HG03439 (cell line): Measurements from ENCODE around the gene CBLB.

ENCODE experiments used
- ATAC-seq: cut with Tn5 transposase; IDR thresholded peaks from one replicate; pipeline ENCODE4 v1.9.1; 2021; ENCODE audit warnings: mild to moderate bottlenecking, moderate library complexity; ENCODE audit not compliant: unreplicated experiment

Gene CBLB

DNA sequence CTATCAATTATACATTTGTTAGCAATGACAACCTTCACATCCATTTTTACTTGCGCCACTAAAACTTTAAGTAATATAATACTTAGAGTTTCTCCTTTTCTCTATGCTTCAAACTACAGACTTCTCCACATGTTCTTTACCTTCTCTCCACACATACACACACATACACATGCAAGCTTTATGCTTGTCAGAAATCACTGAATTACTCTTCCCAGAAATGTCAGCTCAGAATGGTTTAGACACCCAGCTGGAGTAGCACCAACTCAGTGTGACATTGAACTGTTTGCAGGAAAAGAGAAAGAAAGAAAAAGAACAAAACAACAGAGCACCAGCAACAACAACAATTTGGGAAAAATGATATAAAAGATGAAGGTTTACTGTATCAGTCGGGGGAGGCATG lies 20.9 kb downstream of the CBLB start:
- no peak for ATAC-seq

- no peak for ATAC-seq
These were observed 21.4 kb downstream of the CBLB start for GRCh38 chr3:105847452-105847851.

DNA sequence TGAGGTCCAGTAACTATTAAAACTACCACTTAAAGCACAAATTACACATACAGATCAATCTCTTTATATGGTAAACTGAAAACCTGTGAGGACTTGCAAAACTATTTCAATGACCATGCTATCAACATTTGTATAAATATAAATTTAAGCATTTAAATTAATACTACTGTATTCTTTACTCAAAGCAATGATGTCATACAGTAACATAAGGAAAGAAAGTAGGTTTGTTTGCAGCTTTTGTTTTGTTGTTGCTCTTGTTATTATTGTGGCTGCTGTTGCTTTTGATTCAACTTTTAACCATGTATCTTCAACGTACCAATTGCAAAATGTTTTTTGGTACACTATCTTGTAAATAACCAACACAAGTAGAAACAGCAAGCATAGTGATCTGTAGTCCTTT lies 22.0 kb downstream of the CBLB start:
- ATAC-seq, result no peak

- no peak for ATAC-seq
These were observed 23.3 kb downstream of the CBLB start for GRCh38 chr3:105845488-105845887.

GRCh38 chr3:105844704-105845103 lies 24.1 kb downstream of the CBLB start:
- no peak for ATAC-seq

- no peak for ATAC-seq
These were observed 24.8 kb downstream of the CBLB start for GRCh38 chr3:105843994-105844393.

DNA sequence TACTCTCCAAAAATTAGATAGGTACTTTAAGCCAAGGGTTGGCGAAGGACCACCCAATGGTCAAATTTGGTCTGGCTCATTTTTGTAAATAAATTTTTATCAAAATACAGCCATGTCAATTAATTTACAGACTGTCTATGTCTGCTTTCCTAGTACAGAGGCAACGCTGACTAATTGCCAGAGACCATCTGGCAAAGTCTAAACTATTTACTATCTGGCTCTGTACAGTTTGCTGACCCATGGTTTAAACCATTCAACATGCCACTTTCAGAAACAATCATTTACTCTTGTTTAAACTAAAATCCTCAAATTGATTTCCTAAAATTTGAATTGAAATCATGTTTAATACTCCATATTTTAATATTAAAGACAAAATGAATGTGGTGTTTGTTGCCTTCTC lies 25.9 kb downstream of the CBLB start:
- ATAC-seq, result no peak

GRCh38 chr3:105842449-105842848 lies 26.4 kb downstream of the CBLB start:
- no peak for ATAC-seq

DNA sequence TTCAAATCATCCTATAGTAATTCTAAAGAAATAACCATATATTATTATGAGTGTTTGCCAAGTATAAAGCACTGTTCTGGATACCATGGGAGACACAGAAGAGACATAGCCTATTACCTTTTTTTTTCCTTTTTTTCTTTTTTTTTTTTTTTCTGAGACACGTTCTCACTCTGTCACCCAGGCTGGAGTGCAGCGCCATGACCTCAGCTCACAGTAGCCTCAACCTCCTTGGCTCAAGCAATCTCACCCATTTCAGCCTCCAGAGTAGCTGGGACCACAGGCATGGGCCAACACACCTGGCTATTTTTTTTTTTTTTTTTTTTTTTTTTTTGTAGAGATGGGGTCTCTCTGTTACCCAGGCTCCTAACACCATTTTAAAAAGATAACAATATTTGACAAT lies 30.9 kb downstream of the CBLB start:
- ATAC-seq, result no peak

- peak; percentile 91 for ATAC-seq
These were observed 31.6 kb downstream of the CBLB start for GRCh38 chr3:105837143-105837740.

GRCh38 chr3:105836533-105836932 lies 32.3 kb downstream of the CBLB start:
- ATAC-seq, result peak; percentile 52

DNA sequence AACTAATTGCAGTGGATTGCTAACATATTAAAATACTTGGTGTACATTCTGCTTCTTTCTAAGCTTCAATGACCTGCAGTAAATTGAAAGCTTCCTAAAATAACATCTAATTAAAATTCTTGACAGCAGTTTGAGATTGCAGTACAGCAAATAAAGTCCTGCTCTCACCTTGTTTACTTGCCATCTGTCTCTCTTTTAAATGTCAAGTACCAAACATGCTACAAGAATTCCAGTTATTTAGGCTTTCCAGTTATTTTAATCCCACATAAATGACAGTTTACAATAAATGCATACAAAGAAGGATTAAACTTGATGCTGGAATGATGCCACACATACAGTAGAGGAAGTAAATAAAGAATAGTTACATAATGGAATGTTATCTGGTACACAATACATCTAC lies 33.2 kb downstream of the CBLB start:
- ATAC-seq, result no peak

- no peak for ATAC-seq
These were observed 34.0 kb downstream of the CBLB start for GRCh38 chr3:105834768-105835167.

GRCh38 chr3:105832644-105833043 lies 36.2 kb downstream of the CBLB start:
- ATAC-seq, result no peak

GRCh38 chr3:105830836-105831235 lies 38.0 kb downstream of the CBLB start:
- no peak for ATAC-seq

- ATAC-seq, result no peak
These were observed 38.8 kb downstream of the CBLB start for GRCh38 chr3:105829871-105830622.

DNA sequence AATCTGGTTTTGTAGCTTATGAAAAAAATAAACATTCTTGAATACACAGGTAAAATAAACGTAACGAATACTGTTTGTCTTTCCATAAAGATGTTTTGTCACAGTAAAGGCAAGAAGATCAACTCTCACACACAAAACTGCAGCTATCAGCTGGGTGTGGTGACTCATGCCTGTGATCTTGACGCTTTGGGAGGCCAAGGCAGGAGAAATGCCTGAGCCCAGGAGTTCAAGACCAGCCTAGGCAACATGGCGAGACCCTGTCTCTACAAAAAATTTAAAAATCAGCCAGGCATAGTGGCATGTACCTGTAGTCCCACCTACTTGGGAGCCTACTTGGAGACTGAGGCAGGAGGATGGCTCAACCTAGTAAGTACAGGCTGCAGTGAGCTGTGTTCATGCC lies 39.6 kb downstream of the CBLB start:
- no peak for ATAC-seq

- ATAC-seq, result no peak
These were observed 40.1 kb downstream of the CBLB start for GRCh38 chr3:105828703-105829102.

GRCh38 chr3:105827959-105828358 lies 40.9 kb downstream of the CBLB start:
- no peak for ATAC-seq

GRCh38 chr3:105826778-105827634 lies 41.8 kb downstream of the CBLB start:
- peak; percentile 50 for ATAC-seq

GRCh38 chr3:105824129-105824528 lies 44.7 kb downstream of the CBLB start:
- ATAC-seq, result no peak
